GM10248 (cell line): ENCODE data around the gene KRT86.

Experiments used
- CTCF ChIA-PET: fragments of 300-600 bp; sonication (Branson Sonifier 250); formaldehyde crosslinking; extraction: SDS; loops from one replicate; lab custom pipeline; 2021; ENCODE audit warnings: antibody characterized with exemption; lab: Yijun Ruan, JAX
- POLR2A ChIA-PET: fragments of 350-650 bp; sonication (Branson Sonifier 250); formaldehyde crosslinking; extraction: SDS; loops from one replicate; lab custom pipeline; 2020; ENCODE audit warnings: antibody characterized with exemption; lab: Yijun Ruan, JAX
- DNase-seq: peaks from one replicate; pipeline ENCODE4 v3.0.0; 2012; ENCODE audit errors: extremely low spot score
- TF ChIP-seq, protein P1 (sequence below): IDR thresholded peaks from 2 replicates; pipeline ENCODE4 v1.5.1; 2012; ENCODE audit warnings: mild to moderate bottlenecking, low read depth; ENCODE audit errors: extremely low read depth, missing control alignments, control extremely low read depth

Gene KRT86

DNA sequence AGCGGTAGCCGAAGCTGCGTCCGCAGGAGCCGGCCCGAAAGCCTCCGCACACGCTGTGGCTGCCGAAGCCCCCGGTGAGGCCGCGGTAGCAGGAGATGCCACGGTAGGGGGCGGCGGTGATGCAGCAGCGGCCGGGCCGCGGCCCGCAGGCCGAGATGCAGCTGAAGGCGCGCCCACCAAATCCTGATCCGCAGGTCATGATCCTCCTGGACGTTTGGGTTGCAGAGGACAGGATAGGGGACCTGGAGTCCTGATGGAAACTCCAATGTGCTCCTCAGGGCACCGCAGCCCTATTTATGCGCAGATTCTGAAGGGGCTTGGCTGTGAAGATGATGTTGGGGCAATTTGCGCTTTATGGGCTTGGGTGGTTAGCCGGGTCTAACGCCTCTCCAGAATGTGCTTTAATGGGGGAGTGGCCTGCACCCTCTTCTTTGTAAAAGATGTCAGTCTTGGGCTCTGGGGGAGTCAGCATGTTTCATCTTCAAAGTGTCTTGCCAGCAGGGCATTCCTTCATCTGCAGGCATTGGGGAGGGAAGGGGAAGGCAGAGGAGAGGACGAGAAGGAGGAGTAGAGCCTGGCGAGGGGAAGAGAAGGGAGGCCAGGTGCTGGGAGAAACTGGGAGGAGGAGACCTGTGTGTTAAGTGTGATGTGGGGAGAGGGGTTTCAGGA is 17.0 kb downstream of the KRT86 start, which contains the start of gene KRT81:
Gene KRT81, minus strand, starts transcription at position 268 of the 669 bp plus-strand sequence. Its CDS starts 69 bp downstream, at position 199.
- TF ChIP-seq, protein P1, sequence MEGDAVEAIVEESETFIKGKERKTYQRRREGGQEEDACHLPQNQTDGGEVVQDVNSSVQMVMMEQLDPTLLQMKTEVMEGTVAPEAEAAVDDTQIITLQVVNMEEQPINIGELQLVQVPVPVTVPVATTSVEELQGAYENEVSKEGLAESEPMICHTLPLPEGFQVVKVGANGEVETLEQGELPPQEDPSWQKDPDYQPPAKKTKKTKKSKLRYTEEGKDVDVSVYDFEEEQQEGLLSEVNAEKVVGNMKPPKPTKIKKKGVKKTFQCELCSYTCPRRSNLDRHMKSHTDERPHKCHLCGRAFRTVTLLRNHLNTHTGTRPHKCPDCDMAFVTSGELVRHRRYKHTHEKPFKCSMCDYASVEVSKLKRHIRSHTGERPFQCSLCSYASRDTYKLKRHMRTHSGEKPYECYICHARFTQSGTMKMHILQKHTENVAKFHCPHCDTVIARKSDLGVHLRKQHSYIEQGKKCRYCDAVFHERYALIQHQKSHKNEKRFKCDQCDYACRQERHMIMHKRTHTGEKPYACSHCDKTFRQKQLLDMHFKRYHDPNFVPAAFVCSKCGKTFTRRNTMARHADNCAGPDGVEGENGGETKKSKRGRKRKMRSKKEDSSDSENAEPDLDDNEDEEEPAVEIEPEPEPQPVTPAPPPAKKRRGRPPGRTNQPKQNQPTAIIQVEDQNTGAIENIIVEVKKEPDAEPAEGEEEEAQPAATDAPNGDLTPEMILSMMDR, result no peak
- DNase-seq, result no peak
- ChIA-PET POLR2A (no interaction called here), CTCF (interaction anchor here (4.3 kb wide), 1 partner anchor 13 kb away, joined by 39 read pairs; no protein-coding TSS in a partner anchor)

DNA sequence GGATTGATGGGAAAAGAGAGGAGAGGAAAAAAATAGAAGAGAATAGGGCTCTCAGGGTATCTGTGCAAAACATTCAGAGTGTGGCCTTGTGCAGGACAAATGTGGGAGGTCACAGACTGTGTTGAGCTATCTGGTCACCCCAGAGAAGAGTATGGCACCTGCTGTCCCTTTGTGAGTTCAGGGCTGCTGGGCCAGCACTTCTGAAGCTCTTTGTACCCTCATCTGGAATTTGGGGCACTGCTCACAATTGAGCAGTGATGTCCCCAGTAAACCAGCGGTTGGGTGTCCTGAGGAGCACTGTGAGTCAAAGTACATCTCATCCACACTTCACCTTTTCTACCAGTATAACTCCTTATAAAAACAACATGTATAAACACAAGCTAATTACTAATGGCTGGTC is 19.5 kb downstream of the KRT86 start:
- ChIA-PET POLR2A (interaction anchor here (0.6 kb wide), 1 partner anchor 800 kb away, joined by 3 read pairs; no protein-coding TSS in a partner anchor), CTCF (interaction anchor here (1.2 to 4.3 kb wide), 4 partner anchors 13 to 79 kb away, joined by 4 to 39 read pairs (median 6); no protein-coding TSS in a partner anchor)
- TF ChIP-seq, protein P1, result no peak
- no peak for DNase-seq

DNA sequence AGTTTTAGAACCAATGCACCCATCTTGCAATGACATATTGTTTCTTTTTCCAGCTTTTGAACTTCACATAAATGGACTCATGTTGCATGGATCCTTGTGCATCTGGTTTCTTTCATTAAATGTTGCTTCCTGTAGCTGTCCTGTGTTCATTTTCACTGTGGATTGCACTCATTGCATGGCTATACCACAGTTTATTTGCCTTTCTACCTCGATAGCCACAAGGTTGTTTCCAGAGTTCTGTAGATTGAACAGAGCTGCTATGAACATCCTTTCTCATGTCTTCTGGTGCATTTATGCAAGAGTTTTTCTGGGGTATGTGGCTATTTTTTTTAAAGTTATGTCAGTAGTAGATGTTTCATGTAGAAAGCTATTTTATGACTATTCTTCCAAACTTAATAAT is 20.4 kb downstream of the KRT86 start:
- ChIA-PET POLR2A (no interaction called here), CTCF (interaction anchor here (1.0 to 4.3 kb wide), 6 partner anchors 11 to 78 kb away, joined by 3 to 39 read pairs (median 4); no protein-coding TSS in a partner anchor)
- TF ChIP-seq, protein P1, result no peak
- DNase-seq, result no peak

DNA sequence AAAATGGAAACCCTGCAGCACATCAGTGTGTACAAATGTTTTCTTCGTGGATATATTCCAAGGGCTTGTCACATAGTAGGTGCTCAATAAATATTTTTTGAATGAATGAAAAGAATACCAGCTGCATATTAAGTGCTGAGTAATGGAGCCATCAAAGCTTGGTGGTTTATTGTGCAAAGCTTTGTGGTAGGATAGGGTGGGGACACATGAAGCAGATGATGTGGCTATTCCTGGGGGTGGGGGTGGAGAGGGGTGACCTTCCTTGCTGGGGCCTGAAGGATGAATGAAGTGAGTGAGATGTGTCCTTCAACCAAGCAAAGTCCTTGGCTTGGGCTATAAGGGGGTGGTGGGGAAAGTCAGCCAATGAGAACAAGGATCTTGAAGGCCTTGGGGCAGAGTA is 21.2 kb downstream of the KRT86 start:
- TF ChIP-seq, protein P1, result no peak
- DNase-seq, result no peak
- ChIA-PET CTCF (interaction anchor here (1.0 to 4.3 kb wide), 6 partner anchors 11 to 139 kb away, joined by 3 to 39 read pairs (median 4); no protein-coding TSS in a partner anchor), POLR2A (no interaction called here)

DNA sequence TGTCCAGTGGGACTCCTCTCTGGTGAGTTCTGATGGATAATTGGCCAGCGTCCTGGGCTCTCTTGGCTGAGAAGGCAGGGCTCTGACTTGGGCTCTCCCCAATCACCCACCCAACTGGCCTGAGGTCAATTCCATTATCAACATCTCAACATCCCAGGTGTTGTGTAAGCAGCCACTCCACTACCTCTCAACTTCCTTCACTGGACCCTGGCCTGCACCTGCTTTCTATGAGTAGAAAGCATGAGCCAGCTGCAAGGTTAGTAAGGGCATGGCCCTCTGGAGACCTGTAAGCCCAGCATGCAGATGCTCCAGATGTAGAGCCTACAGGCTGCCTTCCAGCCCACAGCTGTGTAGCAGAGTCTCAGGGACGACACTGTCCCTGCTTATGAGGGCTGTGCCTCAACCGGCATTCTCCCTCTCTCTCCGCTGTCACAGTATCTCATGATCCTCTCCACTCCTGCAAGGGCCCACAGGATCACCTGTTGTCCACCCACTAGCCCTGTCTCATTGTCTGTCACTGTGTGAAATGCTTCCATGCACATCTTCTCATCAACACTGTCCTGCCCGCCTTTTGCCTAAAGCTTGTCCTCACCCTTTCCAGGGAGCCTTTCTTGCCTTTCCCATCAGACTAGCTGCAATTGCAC is 22.2 kb downstream of the KRT86 start:
- POLR2A ChIA-PET, result no interaction called here
- TF ChIP-seq, protein P1, result no peak
- CTCF ChIA-PET, result interaction anchor here (1.3 to 1.5 kb wide), 4 partner anchors 10 to 140 kb away, joined by 3 to 7 read pairs (median 3); no protein-coding TSS in a partner anchor
- no peak for DNase-seq

DNA sequence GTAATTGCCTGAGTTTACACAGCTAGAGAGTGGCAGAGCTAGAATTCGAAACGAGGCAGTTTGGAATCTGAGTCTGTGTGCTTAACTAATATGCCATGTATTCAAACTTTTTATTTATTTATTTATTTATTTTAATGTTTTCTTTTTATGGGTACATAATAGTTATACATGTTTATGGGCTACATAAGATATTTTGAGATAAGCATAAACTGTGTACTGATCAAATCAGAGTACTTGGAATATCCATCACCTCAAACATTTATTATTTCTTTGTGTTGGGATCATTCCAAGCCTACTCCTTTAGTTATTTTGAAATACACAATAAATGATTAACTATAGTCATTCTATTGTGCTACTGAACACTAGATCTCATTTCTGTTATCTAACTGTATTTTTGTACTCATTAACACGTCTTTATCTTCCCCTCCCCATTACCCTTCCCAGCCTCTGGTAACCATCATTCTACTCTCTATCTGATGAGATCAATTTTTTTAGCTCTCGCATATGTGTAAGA is 24.3 kb downstream of the KRT86 start:
- TF ChIP-seq, protein P1, result no peak
- ChIA-PET POLR2A (no interaction called here), CTCF (interaction anchor here (1.4 kb wide), 1 partner anchor 16 kb away, joined by 5 read pairs; no protein-coding TSS in a partner anchor)
- DNase-seq, result no peak
